Body of pancreas (tissue), 4 donors: Measurements from ENCODE around the gene FRRS1L.

ENCODE experiments used
- POLR2A ChIP-seq, 3 donors: fragments of 450-650 bp; IDR thresholded peaks; one replicate each; pipeline ENCODE4 v1.6.1; 2016; ENCODE audit warnings: antibody characterized with exemption in 3 of 3, mild to moderate bottlenecking in 2 of 3
- TF ChIP-seq, protein P1 (sequence below), 7 experiments: fragments of 450-650 bp in 4 of 7; fragments of 200-600 bp in 3 of 7; sonication (generic) in 3 of 7; IDR thresholded peaks; one replicate each; pipeline ENCODE4 v1.5.1; 2016 to 2019; ENCODE audit warnings: antibody characterized with exemption in 7 of 7

DNA sequence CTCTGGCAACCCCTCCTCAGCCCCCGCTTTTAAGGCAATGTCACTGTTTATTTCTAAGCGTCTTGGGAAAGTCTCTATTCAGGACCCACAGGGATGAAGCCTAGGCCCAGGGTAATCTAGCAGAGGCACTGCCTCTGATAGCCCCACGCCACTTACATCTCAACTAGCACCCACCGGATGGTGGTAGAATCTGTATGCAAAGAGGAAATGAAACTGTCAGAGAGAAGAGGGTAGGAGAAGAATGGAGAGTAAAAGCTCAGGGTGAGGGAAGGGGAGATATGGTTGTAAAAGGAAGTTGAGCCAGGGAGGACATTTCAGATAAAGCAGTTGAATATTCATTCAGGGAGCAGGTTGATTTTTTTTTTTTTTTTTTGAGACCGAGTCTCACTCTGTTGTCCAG, 3.0 kb downstream of the FRRS1L start:
- TF ChIP-seq, protein P1, sequence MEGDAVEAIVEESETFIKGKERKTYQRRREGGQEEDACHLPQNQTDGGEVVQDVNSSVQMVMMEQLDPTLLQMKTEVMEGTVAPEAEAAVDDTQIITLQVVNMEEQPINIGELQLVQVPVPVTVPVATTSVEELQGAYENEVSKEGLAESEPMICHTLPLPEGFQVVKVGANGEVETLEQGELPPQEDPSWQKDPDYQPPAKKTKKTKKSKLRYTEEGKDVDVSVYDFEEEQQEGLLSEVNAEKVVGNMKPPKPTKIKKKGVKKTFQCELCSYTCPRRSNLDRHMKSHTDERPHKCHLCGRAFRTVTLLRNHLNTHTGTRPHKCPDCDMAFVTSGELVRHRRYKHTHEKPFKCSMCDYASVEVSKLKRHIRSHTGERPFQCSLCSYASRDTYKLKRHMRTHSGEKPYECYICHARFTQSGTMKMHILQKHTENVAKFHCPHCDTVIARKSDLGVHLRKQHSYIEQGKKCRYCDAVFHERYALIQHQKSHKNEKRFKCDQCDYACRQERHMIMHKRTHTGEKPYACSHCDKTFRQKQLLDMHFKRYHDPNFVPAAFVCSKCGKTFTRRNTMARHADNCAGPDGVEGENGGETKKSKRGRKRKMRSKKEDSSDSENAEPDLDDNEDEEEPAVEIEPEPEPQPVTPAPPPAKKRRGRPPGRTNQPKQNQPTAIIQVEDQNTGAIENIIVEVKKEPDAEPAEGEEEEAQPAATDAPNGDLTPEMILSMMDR (IDR thresholded peaks at IDR 0.05), result no peak
- TF ChIP-seq POLR2A (IDR thresholded peaks at IDR 0.05), result no peak
